ENCODE measurements around the gene STOML1.

DNA sequence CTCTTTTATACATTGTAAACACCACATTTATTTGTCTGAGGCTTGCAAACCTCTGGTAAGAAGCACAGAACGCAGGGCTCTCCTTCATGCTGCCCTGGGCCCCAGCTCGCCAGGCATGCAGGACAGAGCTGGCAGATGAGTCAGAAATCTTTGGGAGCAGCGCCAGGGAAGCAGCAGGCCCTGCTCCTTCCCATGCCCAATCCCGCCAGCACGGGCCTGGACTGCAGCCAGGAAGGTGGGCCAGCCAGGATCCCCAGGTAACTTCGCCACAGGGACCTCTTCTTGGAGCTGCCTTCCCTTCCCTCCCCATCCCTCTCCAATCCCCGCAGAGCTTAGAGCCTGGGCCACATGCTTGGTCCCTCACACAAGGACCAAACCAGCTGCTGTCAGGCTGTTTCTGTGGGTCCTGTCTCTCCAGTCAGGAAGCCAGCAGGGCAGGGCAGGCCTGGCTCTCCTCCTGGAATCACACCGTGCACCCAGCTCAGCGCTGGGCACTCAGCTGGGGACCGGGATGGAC is 8.8 kb downstream of the STOML1 start:
- TF ChIP-seq SIN3A (IDR thresholded peaks at IDR 0.05; ENCODE audit: borderline replicate concordance, insufficient read depth, low read length) (no peak), POLR2AphosphoS5 (IDR thresholded peaks at IDR 0.05; ENCODE audit: low read depth, low read length) (no peak)

All from PFSK-1 (cell line).